ENCODE results near the gene SRC. TPM values are rescaled to one million over a fixed set of nuclear protein-coding genes. Genes with fewer than 3 reads are reported as not detected.

Gene SRC
- total and polyA plus RNA-seq, 2 experiments from 2014 or later: 8.0 to 25.9 TPM

Other genes starting within 250 kb of the SRC start
- 267 and 302 TPM in 2 replicates for gene RPN2, start 166.8 kb upstream of the SRC start, total RNA-seq (2014; rRNA removed; shearing (Covaris generic))
- gene RPN2, start 166.8 kb upstream of the SRC start, polyA plus RNA-seq (2016; fragmentation: Nextera tagmentation; extraction: Ambion mirVana): 244 TPM in 2 replicates
- 0.63 TPM in 1 of 2 replicates, not detected in the other for gene MROH8, start 166.6 kb upstream of the SRC start, total RNA-seq (2014; rRNA removed; shearing (Covaris generic))
- gene MROH8, start 166.6 kb upstream of the SRC start, polyA plus RNA-seq (2016; fragmentation: Nextera tagmentation; extraction: Ambion mirVana): 0.50 and 0.68 TPM in 2 replicates
- gene GHRH, start 84.3 kb upstream of the SRC start, total RNA-seq (2014; rRNA removed; shearing (Covaris generic)): not detected in 2 replicates
- gene GHRH, start 84.3 kb upstream of the SRC start, polyA plus RNA-seq (2016; fragmentation: Nextera tagmentation; extraction: Ambion mirVana): 0.40 TPM in 1 of 2 replicates, not detected in the other
- gene MANBAL, start 56.5 kb upstream of the SRC start, total RNA-seq (2014; rRNA removed; shearing (Covaris generic)): 28.4 and 31.7 TPM in 2 replicates
- 44.2 and 48.1 TPM in 2 replicates for gene MANBAL, start 56.5 kb upstream of the SRC start, polyA plus RNA-seq (2016; fragmentation: Nextera tagmentation; extraction: Ambion mirVana)
- 1.6 and 4.3 TPM in 2 replicates for gene NNAT, start 175.1 kb downstream of the SRC start, total RNA-seq (2014; rRNA removed; shearing (Covaris generic))
- 2.8 and 4.9 TPM in 2 replicates for gene NNAT, start 175.1 kb downstream of the SRC start, polyA plus RNA-seq (2016; fragmentation: Nextera tagmentation; extraction: Ambion mirVana)
- gene BLCAP, start 181.7 kb downstream of the SRC start, total RNA-seq (2014; rRNA removed; shearing (Covaris generic)): 63.5 and 64.8 TPM in 2 replicates
- 58.9 and 62.2 TPM in 2 replicates for gene BLCAP, start 181.7 kb downstream of the SRC start, polyA plus RNA-seq (2016; fragmentation: Nextera tagmentation; extraction: Ambion mirVana)